GM21423 (cell line): ENCODE measurements around the gene ENDOV.

Experiments
- ATAC-seq: cut with Tn5 transposase; IDR thresholded peaks from one replicate; pipeline ENCODE4 v1.9.1; 2021; ENCODE audit warnings: mild to moderate bottlenecking, moderate library complexity; ENCODE audit not compliant: unreplicated experiment

ENDOV gene

DNA sequence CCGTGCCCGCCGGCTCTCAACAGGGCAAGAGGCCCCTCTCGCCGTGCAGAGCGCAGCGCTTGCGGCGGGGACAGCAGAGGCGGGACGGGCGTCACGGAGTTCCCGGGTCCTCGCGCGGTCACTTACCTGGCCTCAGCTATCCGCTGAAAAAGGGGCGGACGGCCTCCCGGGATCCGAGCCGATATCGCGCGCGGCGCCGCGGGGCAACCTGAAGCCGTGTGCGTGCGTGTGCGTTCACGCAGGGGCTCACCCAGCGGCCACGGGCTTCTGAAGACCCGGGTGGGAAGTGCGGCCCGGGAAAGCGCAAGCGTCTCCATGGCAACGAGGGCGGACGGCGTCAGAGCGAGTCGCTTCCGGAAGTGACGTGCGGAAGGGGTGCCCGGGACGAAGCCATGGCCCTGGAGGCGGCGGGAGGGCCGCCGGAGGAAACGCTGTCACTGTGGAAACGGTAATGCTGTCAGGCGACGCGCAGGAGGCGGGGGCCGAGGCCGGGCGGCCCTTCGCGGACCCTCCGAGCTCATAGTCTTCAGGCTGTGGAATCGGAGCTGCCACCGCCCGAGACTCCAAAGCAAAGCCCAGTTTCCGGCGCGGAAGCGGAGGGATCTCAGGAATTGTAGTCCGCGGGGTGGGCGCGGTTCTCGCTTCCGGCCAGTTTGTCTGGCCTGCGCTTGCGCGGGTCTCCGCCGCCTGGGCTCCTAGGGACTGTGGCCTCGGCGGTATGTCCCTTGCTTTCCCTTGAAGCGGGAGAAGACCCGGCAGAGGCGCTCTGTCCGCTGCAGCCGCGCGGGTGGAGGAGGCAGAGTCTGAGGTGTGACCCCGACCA, at the start of gene ENDOV:
Gene ENDOV, plus strand, starts transcription at position 365 of the 823 bp plus-strand sequence. Its CDS starts 28 bp downstream, at position 393.
- peak; percentile 97 for ATAC-seq

DNA sequence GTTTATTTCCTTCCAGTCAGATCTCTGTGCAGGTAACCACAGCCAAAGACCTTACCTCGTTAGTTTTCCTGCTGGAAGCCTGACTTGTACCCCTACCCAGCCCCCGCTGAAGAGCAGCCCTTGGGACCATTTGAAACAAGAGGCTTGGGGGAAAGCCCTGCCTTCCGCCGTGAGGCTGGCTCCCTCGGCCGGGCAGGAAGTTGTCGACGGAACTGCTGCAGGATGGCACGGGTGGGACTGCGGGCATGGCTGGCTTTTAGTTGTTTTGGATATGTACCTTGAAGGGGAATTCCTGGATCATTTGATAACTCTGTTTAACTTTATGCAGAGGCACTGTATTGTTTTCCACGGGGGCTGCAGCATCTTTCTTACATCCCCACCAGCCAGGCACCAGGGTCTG, 49.0 kb upstream of the ENDOV start:
- ATAC-seq: no peak

DNA sequence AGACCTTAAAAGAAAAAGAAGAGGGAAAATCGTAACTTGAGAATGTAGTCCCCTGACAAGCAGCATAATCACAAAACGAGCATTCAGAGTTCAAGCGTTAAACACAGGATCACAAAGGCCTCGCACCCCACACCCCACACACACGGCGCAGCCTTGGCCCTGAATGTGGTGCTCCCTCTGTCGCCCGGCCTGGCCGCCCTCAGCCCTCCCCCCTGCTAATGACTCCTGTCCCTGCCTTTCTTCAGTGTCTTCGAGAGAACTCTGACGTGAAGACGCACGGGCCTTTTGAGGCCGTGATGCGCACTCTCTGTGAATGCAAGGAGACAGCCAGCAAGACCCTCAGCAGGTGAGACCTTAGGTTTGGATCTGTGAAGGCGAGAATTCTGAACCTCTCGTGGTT, 47.5 kb upstream of the ENDOV start:
- no peak for ATAC-seq

DNA sequence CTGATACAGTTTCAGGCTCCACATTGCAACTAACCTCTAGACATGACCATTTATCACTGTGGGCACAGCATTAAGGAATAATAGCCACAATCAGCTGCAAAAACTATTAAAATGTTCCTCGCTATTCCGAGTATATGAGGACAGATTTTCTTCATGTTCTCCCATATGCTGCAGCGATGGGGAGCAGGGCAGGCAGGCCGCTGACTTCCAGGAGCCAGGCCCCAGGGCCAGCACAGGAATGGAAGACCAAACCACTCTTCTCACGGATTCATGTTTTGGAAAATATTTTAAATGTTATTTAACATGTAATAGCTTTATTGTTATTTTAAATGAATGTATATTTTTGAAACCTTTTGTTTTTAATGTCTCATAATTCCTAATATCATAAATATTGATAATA, 43.8 kb upstream of the ENDOV start:
- ATAC-seq: no peak

DNA sequence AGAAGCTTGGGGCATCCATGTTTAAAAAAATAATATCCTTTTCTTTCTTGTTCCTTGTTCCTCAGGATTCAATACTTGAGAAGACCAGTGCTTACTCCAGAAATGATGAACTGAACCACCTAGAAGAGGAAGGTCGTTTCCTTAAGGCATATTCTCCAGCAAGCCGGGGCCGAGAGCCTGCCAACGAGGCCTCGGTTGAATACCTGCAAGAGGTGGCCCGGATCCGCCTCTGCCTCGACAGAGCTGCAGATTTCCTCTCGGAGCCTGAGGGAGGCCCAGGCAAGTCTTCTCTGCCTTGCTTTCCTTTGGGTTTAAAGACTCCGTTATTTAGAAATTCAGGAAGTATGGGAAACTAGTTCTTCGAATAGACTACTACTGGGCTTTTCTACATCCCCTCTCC, 42.5 kb upstream of the ENDOV start:
- ATAC-seq: no peak

DNA sequence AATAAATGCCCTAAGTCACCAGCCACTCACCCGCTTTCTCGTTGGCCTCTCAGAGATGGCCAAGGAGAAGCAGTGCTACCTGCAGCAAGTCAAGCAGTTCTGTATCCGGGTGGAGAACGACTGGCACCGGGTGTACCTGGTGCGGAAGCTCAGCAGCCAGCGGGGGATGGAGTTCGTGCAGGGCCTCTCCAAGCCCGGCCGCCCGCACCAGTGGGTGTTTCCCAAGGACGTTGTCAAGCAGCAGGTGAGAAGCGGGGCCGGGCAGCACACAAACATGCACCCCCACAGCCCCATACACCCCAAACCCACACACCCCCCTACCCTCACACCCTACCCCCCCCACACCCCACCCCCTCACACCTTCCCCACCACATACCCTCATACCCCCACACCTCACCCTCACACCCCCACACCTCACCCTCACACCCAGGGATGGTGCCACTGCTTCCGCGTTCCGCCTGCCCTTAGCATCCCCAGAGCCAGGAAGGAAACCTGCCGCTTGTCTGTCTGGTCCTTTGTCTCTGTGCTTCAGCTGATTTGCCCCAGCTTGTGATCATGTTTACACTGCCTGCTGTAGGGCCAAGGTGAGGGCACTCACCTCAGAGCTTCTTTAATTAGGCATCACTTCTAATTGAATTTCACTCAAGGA, 41.9 kb upstream of the ENDOV start:
- ATAC-seq: no peak

DNA sequence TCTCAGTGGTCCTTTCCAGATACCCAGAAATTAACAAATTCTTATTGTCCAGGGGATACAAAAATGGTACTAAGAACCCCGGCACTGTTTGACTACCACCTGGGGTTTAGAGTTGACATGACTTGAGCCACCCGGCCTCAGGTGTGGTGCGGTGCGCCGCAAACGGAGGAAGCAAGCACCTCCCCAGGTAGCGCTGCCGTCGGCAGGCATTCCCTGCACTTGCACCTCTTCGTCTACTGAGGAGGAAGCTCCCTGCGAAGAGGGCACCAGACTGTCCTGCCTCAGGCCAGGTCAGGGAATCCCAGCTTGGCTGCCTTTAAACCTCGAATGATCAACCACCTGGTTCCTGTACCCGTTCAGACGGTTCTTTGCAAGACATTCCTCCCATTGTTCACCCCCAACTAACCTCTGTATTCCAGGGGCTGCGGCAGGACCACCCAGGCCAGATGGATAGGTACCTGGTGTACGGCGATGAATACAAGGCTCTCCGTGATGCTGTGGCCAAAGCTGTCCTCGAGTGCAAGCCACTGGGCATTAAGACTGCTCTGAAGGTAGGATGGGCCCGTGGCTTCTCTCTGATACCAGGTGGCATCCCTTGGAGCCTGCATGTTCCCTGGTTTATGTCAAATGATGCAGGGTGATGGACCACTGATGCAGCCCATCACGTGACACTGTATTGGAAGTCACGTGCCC, 40.8 kb upstream of the ENDOV start:
- no peak for ATAC-seq

DNA sequence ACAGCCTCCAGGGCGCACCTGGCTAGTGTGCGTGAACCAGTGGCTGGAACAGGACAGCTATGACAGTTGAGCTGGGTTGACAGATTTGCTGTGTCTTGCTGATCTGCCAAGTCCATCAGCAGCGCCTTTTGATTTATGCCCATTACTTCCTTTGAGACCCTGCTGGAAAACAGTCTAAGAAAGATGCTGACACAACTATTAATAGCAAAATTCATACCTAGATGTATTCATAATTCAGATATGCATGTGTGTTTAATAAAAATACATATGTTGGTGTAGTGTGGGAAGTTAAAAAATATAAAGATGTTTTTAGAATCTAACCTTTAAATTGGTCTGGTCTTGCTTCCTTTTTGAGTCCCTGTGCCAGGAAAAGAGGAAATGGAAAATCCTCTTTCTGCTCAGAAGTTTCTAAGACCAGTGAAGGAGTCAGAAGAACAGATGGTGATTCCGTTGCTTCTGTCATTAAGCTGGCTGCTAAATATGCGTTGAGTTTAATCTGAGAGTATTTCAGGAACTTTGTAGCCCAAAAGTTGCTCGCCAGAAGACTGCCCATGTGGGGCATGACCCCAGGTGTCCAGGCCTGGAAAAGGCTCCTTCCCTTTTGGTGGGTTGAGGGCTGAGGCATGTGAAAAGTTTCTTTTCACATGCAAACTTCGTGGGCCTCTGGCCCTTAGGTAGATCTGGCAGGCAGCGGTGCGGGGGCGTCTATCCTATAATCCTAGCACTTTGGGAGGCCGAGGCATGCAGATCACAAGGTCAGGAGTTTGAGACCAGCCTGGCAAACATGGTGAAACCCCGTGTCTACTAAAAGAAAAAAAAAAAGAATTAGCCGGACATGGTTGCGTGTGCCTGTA, 40.0 kb upstream of the ENDOV start:
- no peak for ATAC-seq

DNA sequence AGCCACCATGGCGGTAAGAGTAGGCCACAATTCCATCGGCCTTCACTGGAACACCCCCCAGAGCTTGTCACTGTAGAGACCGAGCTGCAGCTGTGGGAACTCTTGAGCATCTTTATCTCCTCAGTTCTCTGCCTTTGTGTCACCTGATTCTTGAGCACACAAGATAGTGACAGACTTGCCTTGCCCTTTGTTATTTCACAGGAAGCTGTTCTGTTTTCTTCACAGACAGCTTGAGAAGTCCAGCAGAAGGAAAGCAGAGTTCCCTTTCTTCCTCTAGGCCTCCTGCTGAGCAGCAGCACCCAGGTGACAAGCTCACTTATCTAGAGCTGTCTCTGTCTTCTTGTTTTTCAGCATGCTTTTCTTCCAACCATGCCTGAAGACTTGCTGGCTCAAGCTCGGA, 38.4 kb upstream of the ENDOV start:
- ATAC-seq: no peak

DNA sequence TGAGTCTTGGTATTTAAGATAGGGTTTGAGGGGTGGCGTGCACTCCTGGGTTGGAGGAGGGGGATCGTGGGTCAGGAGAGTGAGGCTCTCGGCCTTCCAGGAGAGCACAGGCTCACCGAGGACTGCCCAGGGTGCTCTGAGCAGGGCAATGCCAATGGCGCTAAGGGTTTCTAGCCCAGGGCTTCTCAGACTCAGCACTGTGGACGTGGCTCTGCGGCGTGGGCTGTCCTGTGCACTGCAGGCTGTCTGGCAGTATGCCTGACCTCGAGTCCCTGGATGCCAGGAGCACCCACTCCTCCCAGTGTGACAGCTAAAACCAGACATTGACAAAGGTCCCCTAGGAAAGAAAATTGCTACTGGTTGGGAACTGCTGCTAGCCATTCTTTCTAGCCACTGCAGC, 37.2 kb upstream of the ENDOV start:
- ATAC-seq: no peak

DNA sequence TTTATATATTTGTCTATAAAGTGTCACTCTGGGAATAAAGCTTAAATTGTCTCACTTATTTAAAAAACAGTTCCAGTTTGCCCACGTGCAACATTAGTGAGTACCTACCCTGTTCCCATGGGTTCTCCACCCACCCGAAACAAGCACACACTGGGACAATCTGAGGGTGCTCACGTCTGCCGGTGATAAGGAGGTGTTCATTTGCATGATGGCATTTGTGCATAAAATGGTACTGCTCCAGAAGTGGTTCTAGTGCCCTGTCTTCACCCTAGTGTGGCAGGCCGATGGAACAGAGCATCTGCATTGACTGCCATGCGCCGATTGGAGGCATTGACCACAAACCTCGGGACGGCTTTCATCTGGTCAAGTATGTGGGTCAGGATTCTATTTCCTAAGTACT, 35.6 kb upstream of the ENDOV start:
- ATAC-seq: no peak

DNA sequence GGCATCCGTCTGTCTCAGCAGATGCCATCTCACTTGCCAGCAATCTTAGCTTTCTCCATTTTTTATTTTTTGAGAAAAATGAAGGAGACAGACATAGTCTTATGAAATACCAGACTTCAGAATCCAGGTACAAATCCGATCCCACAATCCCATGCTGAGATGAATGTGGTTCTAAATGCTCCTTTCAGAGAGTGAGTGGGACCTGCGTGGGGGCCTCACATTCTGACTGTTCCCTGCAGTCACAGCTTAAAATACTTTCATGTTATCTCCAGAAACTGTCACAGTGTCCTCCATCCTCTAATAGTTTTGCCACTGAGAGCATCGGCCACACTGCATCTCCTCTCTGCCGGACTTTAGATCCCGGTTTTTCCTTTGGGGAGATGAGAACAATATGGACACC, 34.9 kb upstream of the ENDOV start:
- no peak for ATAC-seq

DNA sequence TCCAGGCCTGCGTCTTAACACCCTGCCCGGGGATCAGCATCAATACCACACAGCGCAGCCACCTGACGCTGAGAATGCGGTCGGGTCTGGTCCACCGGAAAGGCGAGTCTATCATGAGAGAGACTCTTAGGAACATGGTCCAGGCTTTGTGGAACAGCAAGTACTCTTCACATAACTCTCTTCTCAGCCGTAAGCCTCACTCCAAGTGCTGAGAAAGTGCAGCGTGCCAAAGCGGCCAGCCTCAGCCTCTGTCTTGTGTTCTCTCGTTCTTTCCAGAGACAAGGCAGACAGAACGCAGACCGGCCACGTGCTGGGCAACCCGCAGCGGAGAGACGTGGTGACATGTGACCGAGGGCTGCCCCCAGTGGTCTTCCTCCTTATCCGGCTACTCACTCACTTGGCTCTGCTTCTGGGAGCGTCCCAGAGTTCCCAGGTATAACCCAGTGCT, 34.4 kb upstream of the ENDOV start:
- no peak for ATAC-seq

DNA sequence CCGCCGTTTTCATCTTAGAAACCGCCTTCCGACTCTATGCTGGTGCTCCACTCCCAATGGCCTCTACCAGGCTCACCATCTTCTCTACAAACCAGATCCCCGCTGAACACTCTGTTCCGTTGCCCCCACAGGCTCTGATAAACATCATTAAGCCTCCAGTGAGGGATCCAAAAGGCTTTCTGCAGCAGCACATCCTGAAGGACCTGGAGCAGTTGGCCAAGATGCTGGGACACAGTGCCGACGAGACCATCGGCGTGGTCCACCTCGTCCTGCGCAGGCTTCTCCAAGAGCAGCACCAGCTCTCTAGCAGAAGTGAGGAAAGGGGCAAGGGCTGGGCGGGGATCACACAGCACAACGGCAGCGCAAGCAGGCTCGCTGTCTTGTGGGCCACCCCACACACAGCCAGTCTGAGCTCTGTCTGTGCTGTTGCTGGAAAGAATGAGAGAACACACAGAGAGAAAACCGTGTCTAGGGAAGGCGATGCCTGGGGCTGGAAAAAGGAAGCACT, 33.5 kb upstream of the ENDOV start:
- ATAC-seq: no peak

DNA sequence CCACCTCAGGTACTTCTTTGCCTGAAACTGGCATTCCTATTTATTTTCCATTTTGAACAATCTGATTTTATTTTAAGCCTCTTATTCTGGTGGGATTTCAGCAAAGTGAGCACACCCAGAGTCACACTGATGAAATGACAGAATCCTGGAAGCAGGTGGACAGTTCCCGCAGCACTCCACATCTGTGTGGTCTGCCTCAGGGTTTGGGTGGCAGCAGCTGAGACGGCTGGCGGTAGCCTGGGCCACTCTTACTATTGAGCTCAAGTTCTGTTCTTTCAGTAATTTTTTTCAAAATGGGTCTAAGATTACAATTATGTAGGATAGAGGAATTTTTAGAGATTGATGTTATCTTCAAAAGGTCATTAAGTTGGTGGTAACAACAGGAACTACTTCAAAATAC, 32.5 kb upstream of the ENDOV start:
- ATAC-seq: no peak

DNA sequence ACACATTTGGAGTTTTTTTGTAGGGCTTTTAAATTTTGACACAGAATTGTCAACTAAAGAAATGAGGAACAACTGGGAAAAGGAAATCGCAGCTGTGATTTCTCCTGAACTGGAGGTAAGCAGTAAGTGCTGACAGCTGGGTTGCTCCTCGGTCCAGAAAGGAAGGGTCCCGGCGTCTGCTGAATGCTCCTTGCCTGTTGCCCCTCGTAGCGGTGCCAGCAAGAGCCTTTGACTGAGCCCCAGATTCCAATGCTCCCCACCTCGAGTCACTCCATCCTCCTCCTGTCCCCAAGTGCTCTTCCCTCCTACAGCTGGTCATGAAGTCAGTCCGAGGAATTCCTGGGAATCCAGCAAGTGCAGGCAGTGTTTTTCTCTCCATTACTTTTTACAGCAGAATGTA, 32.0 kb upstream of the ENDOV start:
- ATAC-seq: no peak

DNA sequence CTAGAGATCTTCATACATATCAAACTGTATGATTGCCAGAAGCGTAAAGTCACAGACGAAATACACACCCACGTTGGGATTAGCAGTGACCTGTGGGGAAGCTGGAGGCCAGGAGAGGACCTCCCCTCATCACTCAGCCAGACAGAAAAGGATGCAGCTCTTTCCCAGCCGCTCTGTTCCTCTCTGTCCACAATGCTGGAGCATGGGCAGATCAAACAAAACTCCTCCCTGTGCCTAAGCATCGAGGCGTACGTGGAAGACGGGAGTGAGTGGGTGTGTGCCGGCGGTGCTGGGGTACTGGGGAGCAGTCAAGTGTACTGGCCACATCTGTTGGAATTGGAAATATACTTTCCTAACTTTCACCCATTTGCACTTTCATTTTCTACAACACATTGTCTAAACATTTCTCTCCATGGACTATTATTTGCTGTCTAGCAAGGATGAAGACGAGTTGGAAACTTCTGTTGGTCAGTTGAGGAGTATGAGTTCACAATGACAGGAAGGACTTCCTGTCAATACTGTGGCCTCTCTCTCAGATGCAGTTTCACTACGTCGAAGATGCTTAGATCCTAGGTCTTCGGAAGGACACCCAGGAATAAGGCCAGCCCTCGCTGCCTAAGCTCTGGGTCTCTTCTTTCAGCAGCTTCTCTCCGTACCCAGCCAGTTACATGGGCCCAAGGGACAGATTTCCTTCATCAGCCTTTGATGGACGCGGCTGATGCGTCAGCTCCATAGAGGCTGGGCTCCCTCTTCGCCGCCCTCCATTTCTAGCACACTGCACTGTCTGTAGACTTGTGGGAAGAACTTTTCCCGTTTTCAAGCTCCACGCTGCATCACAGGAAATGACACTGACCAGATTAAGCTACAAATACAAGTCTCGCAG, 30.6 kb upstream of the ENDOV start:
- ATAC-seq: no peak

DNA sequence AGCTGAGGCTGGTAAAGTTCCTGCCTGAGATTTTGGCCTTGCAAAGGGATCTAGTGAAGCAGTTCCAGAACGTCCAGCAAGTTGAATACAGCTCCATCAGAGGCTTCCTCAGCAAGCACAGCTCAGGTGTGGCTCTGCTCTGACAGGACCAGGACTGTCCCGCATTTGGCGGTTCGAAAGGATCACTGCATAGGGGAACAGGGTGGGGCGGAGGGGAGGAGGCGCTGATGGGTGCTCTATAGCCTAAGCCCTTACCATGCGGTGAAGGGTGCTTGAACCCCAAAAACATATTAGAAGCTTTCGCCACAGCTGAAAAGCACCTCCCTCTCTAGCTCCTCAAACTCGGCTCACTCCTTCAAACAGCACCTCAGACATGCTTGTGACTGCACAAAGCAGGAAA, 29.9 kb upstream of the ENDOV start:
- no peak for ATAC-seq

DNA sequence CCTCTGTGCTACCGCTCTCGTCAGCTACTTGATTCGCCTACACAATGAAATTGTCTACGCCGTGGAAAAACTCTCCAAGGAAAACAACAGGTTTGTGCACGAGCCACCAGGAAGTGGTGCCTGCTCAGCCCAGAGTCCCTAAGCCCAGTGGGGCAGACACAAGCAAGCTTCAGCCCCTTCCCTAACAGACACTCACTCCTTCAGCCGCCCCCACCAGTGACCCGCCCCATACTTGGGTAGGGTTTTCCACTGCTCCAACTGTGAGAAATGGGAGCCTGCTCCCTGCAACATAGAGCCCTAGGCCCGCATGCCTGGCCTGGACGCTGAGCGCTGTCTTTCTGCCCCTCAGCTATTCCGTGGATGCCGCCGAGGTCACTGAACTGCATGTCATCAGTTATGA, 28.6 kb upstream of the ENDOV start:
- ATAC-seq: no peak

DNA sequence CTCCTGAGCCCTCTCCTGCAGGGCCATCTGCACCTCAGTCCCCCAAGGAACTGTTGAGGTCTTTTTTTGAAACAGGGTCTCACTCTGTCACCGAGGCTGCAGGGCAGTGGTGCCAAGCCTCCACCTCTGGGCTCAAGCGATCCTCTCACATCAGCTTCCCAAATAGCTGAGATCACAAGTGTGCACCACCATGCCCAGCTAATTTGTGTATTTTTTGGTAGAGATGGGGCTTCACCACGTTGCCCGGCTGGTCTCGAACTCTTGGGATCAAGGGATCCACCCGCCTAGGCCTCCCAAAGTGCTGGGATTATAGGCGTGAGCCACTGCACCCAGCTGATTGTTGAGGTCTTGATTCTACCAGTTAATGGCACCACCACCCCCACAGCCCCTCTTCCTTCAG, 27.9 kb upstream of the ENDOV start:
- ATAC-seq: no peak
